HepG2 (cell line): ENCODE results near the gene MRGPRF. TPM values are rescaled to one million over a fixed set of nuclear protein-coding genes. Genes with fewer than 3 reads are reported as not detected.

ENCODE experiments used
- HOXA5 ChIP-seq: sonication (generic); formaldehyde crosslinking; IDR thresholded peaks from 2 replicates; pipeline ENCODE4 v1.4.0; 2020; ENCODE audit warnings: missing genetic modification reagents
- ZKSCAN1 ChIP-seq: fragments of 150-350 bp; IDR thresholded peaks from 2 replicates; pipeline ENCODE4 v1.6.1; 2014; ENCODE audit warnings: low read length
- polyA plus RNA-seq, 8 experiments: library from polyadenylated mRNA; depleted of rRNA in 3 of 8; stranded (reverse) in 7 of 8; unstranded in 1 of 8; fragments of >200 nt; fragmentation: Illumina TruSeq in 4 of 8; extraction: Trizol in 4 of 8; gene quantifications; 2 replicates each; pipeline versions ENCODE4 v1.2.1 to v1.2.3, GENCODE V29; 2011 to 2016; ENCODE audit warnings: low read depth in 4 of 8, missing spikeins in 1 of 8, mixed read lengths in 1 of 8; ENCODE audit not compliant: insufficient read depth in 1 of 8
- total RNA-seq, 5 experiments: library from RNA; depleted of rRNA; stranded (reverse); fragments of >200 nt; fragmentation: Illumina TruSeq; extraction: Trizol; gene quantifications; 2 replicates each; pipeline ENCODE4 v1.2.3, GENCODE V29; 2016; ENCODE audit warnings: low read depth in 1 of 5
- TF ChIP-seq, protein P1 (sequence below): sonication (generic); formaldehyde crosslinking; IDR thresholded peaks from 2 replicates; pipeline ENCODE4 v1.5.1; 2020; ENCODE audit warnings: missing genetic modification reagents, mild to moderate bottlenecking, borderline replicate concordance
- TF ChIP-seq, protein P2 (sequence below): sonication (generic); formaldehyde crosslinking; IDR thresholded peaks from 2 replicates; pipeline ENCODE4 v1.8.0; 2022; ENCODE audit warnings: missing genetic modification reagents, mild to moderate bottlenecking, inconsistent platforms, borderline replicate concordance
- TF ChIP-seq, protein P3 (sequence below): sonication (generic); formaldehyde crosslinking; IDR thresholded peaks from 2 replicates; pipeline ENCODE4 v1.9.0; 2021; ENCODE audit warnings: missing genetic modification reagents, mild to moderate bottlenecking, borderline replicate concordance
- TF ChIP-seq, protein P4 (sequence below): sonication (generic); formaldehyde crosslinking; IDR thresholded peaks from 2 replicates; pipeline ENCODE4 v1.4.0; 2020; ENCODE audit warnings: missing genetic modification reagents

The MRGPRF gene
- total and polyA plus RNA-seq, 2 of the 13 experiments (the other 11 are each of a cell fraction or from before 2014, with no cell fraction given): not detected

DNA sequence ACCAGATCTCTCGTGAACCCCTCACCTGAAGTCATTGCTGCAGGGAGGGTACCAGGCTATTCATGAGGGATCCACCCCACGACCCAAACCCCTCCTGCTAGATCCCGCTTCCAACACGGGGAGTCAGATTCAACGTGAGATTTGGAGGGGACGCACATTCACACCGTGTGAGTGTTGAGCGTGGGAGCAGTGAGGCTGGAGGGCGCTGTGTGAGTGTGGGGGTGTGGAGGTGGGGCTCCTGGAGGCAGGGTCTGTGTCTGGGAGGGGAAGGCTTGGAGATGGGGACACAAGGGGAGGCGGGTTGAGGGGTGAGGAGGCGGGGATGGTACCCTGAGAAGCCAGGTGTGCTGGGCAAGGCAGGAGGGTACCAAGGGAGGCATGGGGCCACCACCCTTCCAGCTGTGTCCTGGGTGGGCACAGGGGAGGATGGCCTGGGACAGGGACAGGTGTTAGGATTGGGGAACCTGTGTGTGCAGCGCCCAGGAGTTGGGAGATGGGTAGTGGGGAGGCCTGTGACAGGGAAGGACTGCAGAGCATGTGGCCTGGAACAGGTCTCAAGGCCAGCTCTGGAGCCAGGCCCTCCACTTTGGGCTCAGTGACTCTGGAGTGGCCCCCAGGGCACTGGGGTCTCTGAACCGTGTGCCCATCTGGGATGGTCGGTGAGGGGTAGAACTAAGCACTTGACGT is 49.3 kb upstream of the MRGPRF start (continued):
- TF ChIP-seq, protein P1, sequence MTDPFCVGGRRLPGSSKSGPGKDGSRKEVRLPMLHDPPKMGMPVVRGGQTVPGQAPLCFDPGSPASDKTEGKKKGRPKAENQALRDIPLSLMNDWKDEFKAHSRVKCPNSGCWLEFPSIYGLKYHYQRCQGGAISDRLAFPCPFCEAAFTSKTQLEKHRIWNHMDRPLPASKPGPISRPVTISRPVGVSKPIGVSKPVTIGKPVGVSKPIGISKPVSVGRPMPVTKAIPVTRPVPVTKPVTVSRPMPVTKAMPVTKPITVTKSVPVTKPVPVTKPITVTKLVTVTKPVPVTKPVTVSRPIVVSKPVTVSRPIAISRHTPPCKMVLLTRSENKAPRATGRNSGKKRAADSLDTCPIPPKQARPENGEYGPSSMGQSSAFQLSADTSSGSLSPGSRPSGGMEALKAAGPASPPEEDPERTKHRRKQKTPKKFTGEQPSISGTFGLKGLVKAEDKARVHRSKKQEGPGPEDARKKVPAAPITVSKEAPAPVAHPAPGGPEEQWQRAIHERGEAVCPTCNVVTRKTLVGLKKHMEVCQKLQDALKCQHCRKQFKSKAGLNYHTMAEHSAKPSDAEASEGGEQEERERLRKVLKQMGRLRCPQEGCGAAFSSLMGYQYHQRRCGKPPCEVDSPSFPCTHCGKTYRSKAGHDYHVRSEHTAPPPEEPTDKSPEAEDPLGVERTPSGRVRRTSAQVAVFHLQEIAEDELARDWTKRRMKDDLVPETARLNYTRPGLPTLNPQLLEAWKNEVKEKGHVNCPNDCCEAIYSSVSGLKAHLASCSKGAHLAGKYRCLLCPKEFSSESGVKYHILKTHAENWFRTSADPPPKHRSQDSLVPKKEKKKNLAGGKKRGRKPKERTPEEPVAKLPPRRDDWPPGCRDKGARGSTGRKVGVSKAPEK (CRISPR knock-in tag): no peak
- TF ChIP-seq HOXA5 (CRISPR knock-in tag) (no peak), ZKSCAN1 (no peak)
- TF ChIP-seq, protein P2, sequence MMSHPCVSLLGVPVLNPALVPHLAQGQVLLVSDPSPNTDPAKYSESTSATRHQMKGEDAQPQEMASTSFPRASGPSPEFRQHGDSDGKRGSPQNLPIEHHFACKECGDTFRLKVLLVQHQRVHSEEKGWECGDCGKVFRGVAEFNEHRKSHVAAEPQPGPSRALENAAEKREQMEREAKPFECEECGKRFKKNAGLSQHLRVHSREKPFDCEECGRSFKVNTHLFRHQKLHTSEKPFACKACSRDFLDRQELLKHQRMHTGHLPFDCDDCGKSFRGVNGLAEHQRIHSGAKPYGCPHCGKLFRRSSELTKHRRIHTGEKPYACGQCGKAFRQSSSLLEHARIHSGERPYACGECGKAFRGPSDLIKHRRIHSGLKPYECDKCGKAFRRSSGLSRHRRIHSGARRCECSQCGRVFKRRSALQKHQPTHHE: no peak
- TF ChIP-seq, protein P3, sequence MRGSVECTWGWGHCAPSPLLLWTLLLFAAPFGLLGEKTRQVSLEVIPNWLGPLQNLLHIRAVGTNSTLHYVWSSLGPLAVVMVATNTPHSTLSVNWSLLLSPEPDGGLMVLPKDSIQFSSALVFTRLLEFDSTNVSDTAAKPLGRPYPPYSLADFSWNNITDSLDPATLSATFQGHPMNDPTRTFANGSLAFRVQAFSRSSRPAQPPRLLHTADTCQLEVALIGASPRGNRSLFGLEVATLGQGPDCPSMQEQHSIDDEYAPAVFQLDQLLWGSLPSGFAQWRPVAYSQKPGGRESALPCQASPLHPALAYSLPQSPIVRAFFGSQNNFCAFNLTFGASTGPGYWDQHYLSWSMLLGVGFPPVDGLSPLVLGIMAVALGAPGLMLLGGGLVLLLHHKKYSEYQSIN (CRISPR knock-in tag): no peak
- TF ChIP-seq, protein P4, sequence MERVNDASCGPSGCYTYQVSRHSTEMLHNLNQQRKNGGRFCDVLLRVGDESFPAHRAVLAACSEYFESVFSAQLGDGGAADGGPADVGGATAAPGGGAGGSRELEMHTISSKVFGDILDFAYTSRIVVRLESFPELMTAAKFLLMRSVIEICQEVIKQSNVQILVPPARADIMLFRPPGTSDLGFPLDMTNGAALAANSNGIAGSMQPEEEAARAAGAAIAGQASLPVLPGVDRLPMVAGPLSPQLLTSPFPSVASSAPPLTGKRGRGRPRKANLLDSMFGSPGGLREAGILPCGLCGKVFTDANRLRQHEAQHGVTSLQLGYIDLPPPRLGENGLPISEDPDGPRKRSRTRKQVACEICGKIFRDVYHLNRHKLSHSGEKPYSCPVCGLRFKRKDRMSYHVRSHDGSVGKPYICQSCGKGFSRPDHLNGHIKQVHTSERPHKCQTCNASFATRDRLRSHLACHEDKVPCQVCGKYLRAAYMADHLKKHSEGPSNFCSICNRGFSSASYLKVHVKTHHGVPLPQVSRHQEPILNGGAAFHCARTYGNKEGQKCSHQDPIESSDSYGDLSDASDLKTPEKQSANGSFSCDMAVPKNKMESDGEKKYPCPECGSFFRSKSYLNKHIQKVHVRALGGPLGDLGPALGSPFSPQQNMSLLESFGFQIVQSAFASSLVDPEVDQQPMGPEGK (CRISPR knock-in tag): no peak
